ENCODE measurements around the gene STRBP.

Gene STRBP

GRCh38 chr9:123168586-123168985, 99.8 kb downstream of the STRBP start:
- Histone ChIP-seq H3K9me3 (ENCODE audit: control insufficient read depth in 2 of 2, low read length in 2 of 2) (no peaks in the 10 kb centered on the region), H3K27ac (ENCODE audit: low read length) (no peak overlapping the region), H3K4me1 (ENCODE audit: control insufficient read depth, insufficient read depth, low read length) (no peaks in the 10 kb centered on the region), H3K36me3 (ENCODE audit: control insufficient read depth in 2 of 2, insufficient read depth in 2 of 2, low read length in 2 of 2) (no peaks in the 10 kb centered on the region), H3K4me3 (ENCODE audit: low read length in 2 of 2) (no peak overlapping the region), H3K27me3 (ENCODE audit: control insufficient read depth in 1 of 2, insufficient read depth in 2 of 2, low read length in 2 of 2) (no peaks in the 10 kb centered on the region), H3K9ac (ENCODE audit: low read length in 2 of 2) (no peak overlapping the region)

- H3K4me3 ChIP-seq (ENCODE audit: low read length in 2 of 2), result no peak overlapping the region
- H3K36me3 ChIP-seq (ENCODE audit: control insufficient read depth in 2 of 2, insufficient read depth in 2 of 2, low read length in 2 of 2), result no peaks in the 10 kb centered on the region
- no peaks in the 10 kb centered on the region for H3K27me3 ChIP-seq (ENCODE audit: control insufficient read depth in 1 of 2, insufficient read depth in 2 of 2, low read length in 2 of 2)
- no peak overlapping the region for H3K9ac ChIP-seq (ENCODE audit: low read length in 2 of 2)
- H3K4me1 ChIP-seq (ENCODE audit: control insufficient read depth, insufficient read depth, low read length), result no peaks in the 10 kb centered on the region
- H3K27ac ChIP-seq (ENCODE audit: low read length), result no peak overlapping the region
- H3K9me3 ChIP-seq (ENCODE audit: control insufficient read depth in 2 of 2, low read length in 2 of 2), result no peaks in the 10 kb centered on the region
Observed at GRCh38 chr9:123167474-123167873, 100.9 kb downstream of the STRBP start.

GRCh38 chr9:123165813-123166212, 102.6 kb downstream of the STRBP start:
- Histone ChIP-seq H3K9me3 (ENCODE audit: control insufficient read depth in 2 of 2, low read length in 2 of 2) (no peaks in the 10 kb centered on the region), H3K36me3 (ENCODE audit: control insufficient read depth in 2 of 2, insufficient read depth in 2 of 2, low read length in 2 of 2) (no peaks in the 10 kb centered on the region), H3K4me1 (ENCODE audit: control insufficient read depth, insufficient read depth, low read length) (no peaks in the 10 kb centered on the region), H3K9ac (ENCODE audit: low read length in 2 of 2) (no peak overlapping the region), H3K27me3 (ENCODE audit: control insufficient read depth in 1 of 2, insufficient read depth in 2 of 2, low read length in 2 of 2) (no peaks in the 10 kb centered on the region), H3K27ac (ENCODE audit: low read length) (no peak overlapping the region), H3K4me3 (ENCODE audit: low read length in 2 of 2) (no peak overlapping the region)

- Histone ChIP-seq H3K9ac (ENCODE audit: low read length in 2 of 2) (no peak overlapping the region), H3K27me3 (ENCODE audit: control insufficient read depth in 1 of 2, insufficient read depth in 2 of 2, low read length in 2 of 2) (no peaks in the 10 kb centered on the region), H3K4me3 (ENCODE audit: low read length in 2 of 2) (no peak overlapping the region), H3K4me1 (ENCODE audit: control insufficient read depth, insufficient read depth, low read length) (no peaks in the 10 kb centered on the region), H3K27ac (ENCODE audit: low read length) (no peak overlapping the region), H3K36me3 (ENCODE audit: control insufficient read depth in 2 of 2, insufficient read depth in 2 of 2, low read length in 2 of 2) (no peaks in the 10 kb centered on the region), H3K9me3 (ENCODE audit: control insufficient read depth in 2 of 2, low read length in 2 of 2) (no peaks in the 10 kb centered on the region)
Observed at GRCh38 chr9:123164285-123164684, 104.1 kb downstream of the STRBP start.

GRCh38 chr9:123162791-123163345, 105.5 kb downstream of the STRBP start:
- Histone ChIP-seq H3K9ac (ENCODE audit: low read length in 2 of 2) (no peak overlapping the region), H3K27ac (ENCODE audit: low read length) (no peak overlapping the region), H3K9me3 (ENCODE audit: control insufficient read depth in 2 of 2, low read length in 2 of 2) (no peaks in the 10 kb centered on the region), H3K4me1 (ENCODE audit: control insufficient read depth, insufficient read depth, low read length) (no peaks in the 10 kb centered on the region), H3K4me3 (ENCODE audit: low read length in 2 of 2) (no peak overlapping the region), H3K36me3 (ENCODE audit: control insufficient read depth in 2 of 2, insufficient read depth in 2 of 2, low read length in 2 of 2) (no peaks in the 10 kb centered on the region), H3K27me3 (ENCODE audit: control insufficient read depth in 1 of 2, insufficient read depth in 2 of 2, low read length in 2 of 2) (no peaks in the 10 kb centered on the region)

- Histone ChIP-seq H3K4me3 (ENCODE audit: low read length in 2 of 2) (no peak overlapping the region), H3K9me3 (ENCODE audit: control insufficient read depth in 2 of 2, low read length in 2 of 2) (no peaks in the 10 kb centered on the region), H3K27me3 (ENCODE audit: control insufficient read depth in 1 of 2, insufficient read depth in 2 of 2, low read length in 2 of 2) (no peaks in the 10 kb centered on the region), H3K4me1 (ENCODE audit: control insufficient read depth, insufficient read depth, low read length) (no peaks in the 10 kb centered on the region), H3K36me3 (ENCODE audit: control insufficient read depth in 2 of 2, insufficient read depth in 2 of 2, low read length in 2 of 2) (no peaks in the 10 kb centered on the region), H3K9ac (ENCODE audit: low read length in 2 of 2) (no peak overlapping the region), H3K27ac (ENCODE audit: low read length) (no peak overlapping the region)
Observed at GRCh38 chr9:123162360-123162759, 106.0 kb downstream of the STRBP start.

- Histone ChIP-seq H3K36me3 (ENCODE audit: control insufficient read depth in 2 of 2, insufficient read depth in 2 of 2, low read length in 2 of 2) (peaks cover 0 to 3% of the 10 kb centered on the region in 2 donors), H3K27ac (ENCODE audit: low read length) (no peak overlapping the region), H3K4me1 (ENCODE audit: control insufficient read depth, insufficient read depth, low read length) (no peaks in the 10 kb centered on the region), H3K27me3 (ENCODE audit: control insufficient read depth in 1 of 2, insufficient read depth in 2 of 2, low read length in 2 of 2) (no peaks in the 10 kb centered on the region), H3K9ac (ENCODE audit: low read length in 2 of 2) (no peak overlapping the region), H3K4me3 (ENCODE audit: low read length in 2 of 2) (no peak overlapping the region), H3K9me3 (ENCODE audit: control insufficient read depth in 2 of 2, low read length in 2 of 2) (no peaks in the 10 kb centered on the region)
Observed at GRCh38 chr9:123157221-123157620, 111.2 kb downstream of the STRBP start.

- H3K36me3 ChIP-seq (ENCODE audit: control insufficient read depth in 2 of 2, insufficient read depth in 2 of 2, low read length in 2 of 2), result peaks cover 2 to 3% of the 10 kb centered on the region in 2 donors
- H3K27ac ChIP-seq (ENCODE audit: low read length), result no peak overlapping the region
- H3K4me3 ChIP-seq (ENCODE audit: low read length in 2 of 2), result no peak overlapping the region
- no peaks in the 10 kb centered on the region for H3K27me3 ChIP-seq (ENCODE audit: control insufficient read depth in 1 of 2, insufficient read depth in 2 of 2, low read length in 2 of 2)
- no peak overlapping the region for H3K9ac ChIP-seq (ENCODE audit: low read length in 2 of 2)
- no peaks in the 10 kb centered on the region for H3K4me1 ChIP-seq (ENCODE audit: control insufficient read depth, insufficient read depth, low read length)
- no peaks in the 10 kb centered on the region for H3K9me3 ChIP-seq (ENCODE audit: control insufficient read depth in 2 of 2, low read length in 2 of 2)
Observed at GRCh38 chr9:123150708-123151503, 117.5 kb downstream of the STRBP start.

GRCh38 chr9:123149067-123149466, 119.3 kb downstream of the STRBP start:
- H3K4me3 ChIP-seq (ENCODE audit: low read length in 2 of 2), result no peak overlapping the region

GRCh38 chr9:123138163-123138562, 130.2 kb downstream of the STRBP start:
- Histone ChIP-seq H3K27me3 (ENCODE audit: control insufficient read depth in 1 of 2, insufficient read depth in 2 of 2, low read length in 2 of 2) (no peaks in the 10 kb centered on the region), H3K36me3 (ENCODE audit: control insufficient read depth in 2 of 2, insufficient read depth in 2 of 2, low read length in 2 of 2) (peaks cover 0 to 3% of the 10 kb centered on the region in 2 donors), H3K9me3 (ENCODE audit: control insufficient read depth in 2 of 2, low read length in 2 of 2) (no peaks in the 10 kb centered on the region), H3K27ac (ENCODE audit: low read length) (no peak overlapping the region), H3K9ac (ENCODE audit: low read length in 2 of 2) (no peak overlapping the region), H3K4me1 (ENCODE audit: control insufficient read depth, insufficient read depth, low read length) (no peaks in the 10 kb centered on the region), H3K4me3 (ENCODE audit: low read length in 2 of 2) (no peak overlapping the region)

More at GRCh38 chr9:123149067-123149466, 119.3 kb downstream of the STRBP start:
- no peaks in the 10 kb centered on the region for H3K27me3 ChIP-seq (ENCODE audit: control insufficient read depth in 1 of 2, insufficient read depth in 2 of 2, low read length in 2 of 2)
- H3K9me3 ChIP-seq (ENCODE audit: control insufficient read depth in 2 of 2, low read length in 2 of 2), result no peaks in the 10 kb centered on the region
- peaks cover 0 to 2% of the 10 kb centered on the region in 2 donors for H3K36me3 ChIP-seq (ENCODE audit: control insufficient read depth in 2 of 2, insufficient read depth in 2 of 2, low read length in 2 of 2)
- H3K4me1 ChIP-seq (ENCODE audit: control insufficient read depth, insufficient read depth, low read length), result no peaks in the 10 kb centered on the region
- H3K9ac ChIP-seq (ENCODE audit: low read length in 2 of 2), result no peak overlapping the region
- no peak overlapping the region for H3K27ac ChIP-seq (ENCODE audit: low read length)

- no peaks in the 10 kb centered on the region for H3K27me3 ChIP-seq (ENCODE audit: control insufficient read depth in 1 of 2, insufficient read depth in 2 of 2, low read length in 2 of 2)
- no peak overlapping the region for H3K9ac ChIP-seq (ENCODE audit: low read length in 2 of 2)
Observed at GRCh38 chr9:123135430-123135829, 133.0 kb downstream of the STRBP start.

More at GRCh38 chr9:123135430-123135829, 133.0 kb downstream of the STRBP start:
- no peaks in the 10 kb centered on the region for H3K9me3 ChIP-seq (ENCODE audit: control insufficient read depth in 2 of 2, low read length in 2 of 2)
- no peak overlapping the region for H3K27ac ChIP-seq (ENCODE audit: low read length)
- H3K4me3 ChIP-seq (ENCODE audit: low read length in 2 of 2), result no peak overlapping the region
- H3K4me1 ChIP-seq (ENCODE audit: control insufficient read depth, insufficient read depth, low read length), result no peaks in the 10 kb centered on the region
- peaks cover 0 to 6% of the 10 kb centered on the region in 2 donors for H3K36me3 ChIP-seq (ENCODE audit: control insufficient read depth in 2 of 2, insufficient read depth in 2 of 2, low read length in 2 of 2)
